GM19238 (cell line): ENCODE data around the gene WNK4.

Experiments
- DNase-seq: peaks from one replicate; pipeline ENCODE4 v3.0.0; 2011; ENCODE audit warnings: low spot score; ENCODE audit not compliant: insufficient read length

Gene WNK4

GRCh38 chr17:42796066-42796758 is 15.8 kb downstream of the WNK4 start:
- DNase-seq = no peak

- no peak for DNase-seq
Measured at GRCh38 chr17:42797067-42798007, 16.9 kb downstream of the WNK4 start.

GRCh38 chr17:42798011-42798382 is 17.6 kb downstream of the WNK4 start:
- DNase-seq = no peak

- DNase-seq = peak; percentile 93
Measured at GRCh38 chr17:42798383-42799380, 18.3 kb downstream of the WNK4 start, which contains the start of the genes CNTD1 and COA3. CNTD1 (plus strand) TSS chr17:42798861; CDS start chr17:42799068, 207 bp downstream. COA3 (minus strand) TSS chr17:42798704; CDS start chr17:42798681, 23 bp downstream.

GRCh38 chr17:42803074-42803883 is 22.9 kb downstream of the WNK4 start:
- DNase-seq = no peak

- DNase-seq = no peak
Measured at GRCh38 chr17:42804918-42805367, 24.5 kb downstream of the WNK4 start.

GRCh38 chr17:42806249-42806648 is 25.8 kb downstream of the WNK4 start:
- no peak for DNase-seq

- no peak for DNase-seq
Measured at GRCh38 chr17:42809250-42809649, 28.8 kb downstream of the WNK4 start.

GRCh38 chr17:42814633-42815399 is 34.4 kb downstream of the WNK4 start:
- no peak for DNase-seq

GRCh38 chr17:42817866-42818265 is 37.5 kb downstream of the WNK4 start:
- DNase-seq = no peak

- no peak for DNase-seq
Measured at GRCh38 chr17:42818379-42818778, 38.0 kb downstream of the WNK4 start.

GRCh38 chr17:42819939-42820535 is 39.6 kb downstream of the WNK4 start:
- DNase-seq = peak; percentile 47

- DNase-seq = no peak
Measured at GRCh38 chr17:42821176-42821575, 40.8 kb downstream of the WNK4 start.

- DNase-seq = no peak
Measured at GRCh38 chr17:42827472-42827871, 47.1 kb downstream of the WNK4 start.

- DNase-seq = no peak
Measured at GRCh38 chr17:42830971-42831370, 50.6 kb downstream of the WNK4 start.

- no peak for DNase-seq
Measured at GRCh38 chr17:42832213-42832933, 52.0 kb downstream of the WNK4 start.

- peak; percentile 92 for DNase-seq
Measured at GRCh38 chr17:42832934-42833766, 52.7 kb downstream of the WNK4 start, which contains the start of gene PSME3. PSME3 (plus strand) TSS chr17:42833397; CDS start chr17:42833632, 235 bp downstream.
